Measurements from ENCODE around the gene PLEKHJ1. TPM values are rescaled to one million over a fixed set of nuclear protein-coding genes. Genes with fewer than 3 reads are reported as not detected.

Gene PLEKHJ1
- total RNA-seq, 3 donors from 2014 or later, result 132 to 231 (median 189) TPM

DNA sequence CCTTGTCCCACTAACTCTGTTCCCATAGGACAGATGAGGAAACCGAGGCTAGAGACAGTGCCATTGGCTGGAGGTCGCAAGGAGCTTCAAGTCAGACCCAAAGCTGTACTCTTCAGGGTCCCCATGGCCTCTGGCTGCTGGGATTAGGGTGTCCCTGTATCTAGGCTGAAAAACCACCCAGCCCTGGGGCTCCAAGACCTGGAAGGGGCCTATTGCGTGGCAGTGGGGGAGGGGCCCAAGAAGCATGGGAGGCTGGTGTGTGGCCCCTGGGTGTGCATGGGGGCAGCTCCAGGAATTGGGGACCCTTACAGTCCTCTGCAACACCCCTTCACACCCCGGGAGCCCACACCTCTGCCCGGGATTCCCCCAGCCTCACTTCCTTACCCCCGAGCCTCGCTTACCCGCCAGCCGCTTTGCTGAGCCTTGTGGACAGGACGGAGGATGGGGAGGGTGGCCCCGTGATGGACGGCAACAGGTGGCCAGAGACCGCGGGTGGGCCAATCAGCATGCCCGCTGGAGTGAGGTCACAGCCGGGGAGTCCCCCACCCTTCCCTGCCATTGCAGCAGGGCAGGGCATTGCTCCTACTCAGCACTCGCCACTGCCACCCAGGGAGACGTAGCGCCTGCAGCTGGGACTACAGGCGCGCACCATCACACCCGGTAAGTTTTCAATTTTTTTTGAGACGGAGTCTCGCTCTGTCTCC is 20.0 kb upstream of the PLEKHJ1 start, which contains the start of gene JSRP1:
JSRP1 (minus strand) TSS at position 436 of the 704 bp plus-strand sequence. CDS start 1,103 bp downstream, outside the sequence.
- intact Hi-C loops (cut with DNase I, micrococcal nuclease), result no loop called here
- Histone ChIP-seq H3K36me3 (ENCODE audit: low read depth) (no peaks in the 10 kb centered on the region), H3K4me1 (ENCODE audit: low read depth) (peaks cover 23% of the 10 kb centered on the region), H3K9me3 (no peaks in the 10 kb centered on the region), H3K4me3 (no peak within 1 kb of the TSS)
- ATAC-seq (peak; percentile 36), DNase-seq (peak in 1 of 3 donors; percentile 72)
- TF ChIP-seq CTCF (IDR thresholded peaks at IDR 0.05), result no peak

DNA sequence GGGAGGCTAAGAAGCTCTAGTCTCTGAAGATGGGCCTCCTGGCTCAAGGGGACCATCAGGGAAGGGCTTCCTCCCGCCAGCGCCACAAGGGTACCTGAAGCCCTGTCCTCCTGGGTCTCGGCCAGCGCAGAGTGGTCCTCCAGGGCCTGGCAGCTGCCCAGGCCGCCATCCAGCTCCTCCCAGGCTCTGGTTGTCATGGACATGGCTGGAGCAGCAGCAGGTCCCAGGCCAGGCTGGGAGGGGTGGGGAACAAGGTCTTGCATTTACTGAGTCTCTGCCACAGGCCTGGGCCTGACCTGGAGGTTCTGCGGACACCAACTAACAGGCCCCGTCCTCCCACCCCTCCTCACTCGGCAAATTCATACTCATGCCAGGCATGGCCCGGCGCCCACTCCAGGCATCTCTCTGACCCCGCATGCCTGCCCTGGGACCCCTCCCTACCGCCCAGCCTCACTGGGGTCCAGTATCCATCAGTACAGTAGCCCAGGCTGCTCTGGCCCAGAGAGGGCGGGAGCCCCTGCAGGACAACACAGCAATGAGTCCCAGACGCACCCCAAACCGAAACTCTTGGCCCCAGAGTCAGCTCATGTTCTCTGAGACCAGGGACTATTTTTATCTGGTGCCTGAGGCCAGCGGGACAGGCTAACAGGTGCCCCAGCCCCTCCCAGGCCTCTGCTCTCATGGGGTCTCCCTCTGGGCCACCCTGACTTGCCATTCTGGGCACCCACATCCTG is 19.1 kb upstream of the PLEKHJ1 start:
- peaks cover 31% of the 10 kb centered on the region for H3K4me1 ChIP-seq (ENCODE audit: low read depth)
- no peak overlapping the region for H3K4me3 ChIP-seq
- TF ChIP-seq CTCF (IDR thresholded peaks at IDR 0.05), result no peak
- DNase-seq (no peak), ATAC-seq (no peak)
- intact Hi-C loops (cut with DNase I, micrococcal nuclease), result no loop called here
- no peaks in the 10 kb centered on the region for H3K36me3 ChIP-seq (ENCODE audit: low read depth)
- H3K9me3 ChIP-seq, result no peaks in the 10 kb centered on the region

DNA sequence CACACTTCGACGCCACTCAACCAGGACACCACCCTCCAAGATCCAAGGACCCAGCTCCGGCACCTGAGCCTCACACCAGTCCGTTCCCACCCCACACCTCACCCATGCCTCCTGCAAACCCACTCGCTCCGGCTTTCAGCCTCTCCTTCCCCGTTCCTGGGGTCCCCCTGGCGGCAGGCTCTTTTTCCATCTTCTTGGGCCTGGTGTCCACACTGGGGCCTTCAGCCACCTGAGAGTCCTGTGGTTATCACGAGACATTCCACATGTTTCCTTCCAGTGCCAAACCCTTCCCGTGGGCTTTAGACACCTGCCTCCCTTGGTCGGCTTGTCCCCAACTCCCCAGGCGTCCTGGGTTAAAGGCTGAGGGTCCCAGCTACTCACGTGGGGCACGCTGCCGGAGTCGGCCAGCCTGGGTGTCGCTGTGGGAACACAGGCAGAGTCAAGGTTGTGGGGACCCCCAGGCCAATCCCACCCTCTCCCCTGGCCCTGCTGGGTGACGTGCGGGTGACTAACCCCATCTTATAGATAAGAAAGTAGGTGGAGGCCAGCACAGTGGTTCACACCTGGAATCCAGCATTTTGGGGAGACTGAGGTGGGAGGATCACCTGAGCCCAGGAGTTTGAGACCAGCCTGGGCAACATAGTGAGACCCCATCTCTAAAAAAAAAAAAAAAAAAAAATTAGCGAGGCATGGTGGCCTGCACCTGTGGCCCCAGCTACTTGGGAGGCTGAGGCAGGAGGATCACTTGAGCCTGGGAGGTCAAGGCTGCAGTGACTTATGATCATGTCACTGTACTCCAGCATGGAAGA is 18.1 kb upstream of the PLEKHJ1 start:
- ATAC-seq (no peak), DNase-seq (no peak)
- H3K4me1 ChIP-seq (ENCODE audit: low read depth), result peaks cover 33% of the 10 kb centered on the region
- H3K36me3 ChIP-seq (ENCODE audit: low read depth), result no peaks in the 10 kb centered on the region
- no peaks in the 10 kb centered on the region for H3K9me3 ChIP-seq
- H3K4me3 ChIP-seq, result no peak overlapping the region
- no peak for TF ChIP-seq CTCF (IDR thresholded peaks at IDR 0.05)
- intact Hi-C loops (cut with DNase I, micrococcal nuclease), result no loop called here

GRCh38 chr19:2253106-2254063 is 17.3 kb upstream of the PLEKHJ1 start:
- H3K9me3 ChIP-seq, result no peaks in the 10 kb centered on the region
- H3K36me3 ChIP-seq (ENCODE audit: low read depth), result no peaks in the 10 kb centered on the region
- ATAC-seq, result peak; percentile 12
- peaks cover 33% of the 10 kb centered on the region for H3K4me1 ChIP-seq (ENCODE audit: low read depth)
- intact Hi-C loops (cut with DNase I, micrococcal nuclease), result no loop called here
- DNase-seq, result peak in 1 of 3 donors; percentile 63
- no peak overlapping the region for H3K4me3 ChIP-seq
- no peak for TF ChIP-seq CTCF (IDR thresholded peaks at IDR 0.05)

- intact Hi-C loops (cut with DNase I, micrococcal nuclease), result no loop called here
- Histone ChIP-seq H3K4me3 (no peak overlapping the region), H3K9me3 (no peaks in the 10 kb centered on the region), H3K4me1 (ENCODE audit: low read depth) (peaks cover 33% of the 10 kb centered on the region), H3K36me3 (ENCODE audit: low read depth) (no peaks in the 10 kb centered on the region)
- TF ChIP-seq CTCF (IDR thresholded peaks at IDR 0.05), result no peak
- DNase-seq (no peak), ATAC-seq (no peak)
Observed at GRCh38 chr19:2252797-2253105, 16.6 kb upstream of the PLEKHJ1 start.
